ENCODE data around the gene CLIC5.

DNA sequence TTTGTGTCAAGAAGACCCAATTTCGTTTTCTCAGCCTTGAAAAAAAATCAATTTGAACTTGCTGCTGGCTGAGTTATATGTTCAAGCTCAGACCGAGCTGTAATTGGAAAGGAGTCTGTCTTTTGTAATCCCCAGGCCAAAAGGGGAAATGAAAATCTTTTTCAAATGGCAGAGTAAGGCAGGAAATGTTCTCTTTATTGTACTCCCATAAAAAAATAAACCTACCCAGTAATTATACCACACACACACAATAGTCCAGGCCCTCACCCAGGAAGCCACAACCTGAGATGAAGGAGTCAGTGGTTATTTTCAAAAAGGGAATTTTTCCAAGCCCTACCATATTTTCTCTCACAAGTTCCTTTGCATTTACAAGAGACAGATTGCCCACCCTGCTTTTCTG is 45.3 kb downstream of the CLIC5 start:
- TF ChIP-seq, protein P1, sequence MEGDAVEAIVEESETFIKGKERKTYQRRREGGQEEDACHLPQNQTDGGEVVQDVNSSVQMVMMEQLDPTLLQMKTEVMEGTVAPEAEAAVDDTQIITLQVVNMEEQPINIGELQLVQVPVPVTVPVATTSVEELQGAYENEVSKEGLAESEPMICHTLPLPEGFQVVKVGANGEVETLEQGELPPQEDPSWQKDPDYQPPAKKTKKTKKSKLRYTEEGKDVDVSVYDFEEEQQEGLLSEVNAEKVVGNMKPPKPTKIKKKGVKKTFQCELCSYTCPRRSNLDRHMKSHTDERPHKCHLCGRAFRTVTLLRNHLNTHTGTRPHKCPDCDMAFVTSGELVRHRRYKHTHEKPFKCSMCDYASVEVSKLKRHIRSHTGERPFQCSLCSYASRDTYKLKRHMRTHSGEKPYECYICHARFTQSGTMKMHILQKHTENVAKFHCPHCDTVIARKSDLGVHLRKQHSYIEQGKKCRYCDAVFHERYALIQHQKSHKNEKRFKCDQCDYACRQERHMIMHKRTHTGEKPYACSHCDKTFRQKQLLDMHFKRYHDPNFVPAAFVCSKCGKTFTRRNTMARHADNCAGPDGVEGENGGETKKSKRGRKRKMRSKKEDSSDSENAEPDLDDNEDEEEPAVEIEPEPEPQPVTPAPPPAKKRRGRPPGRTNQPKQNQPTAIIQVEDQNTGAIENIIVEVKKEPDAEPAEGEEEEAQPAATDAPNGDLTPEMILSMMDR (IDR thresholded peaks at IDR 0.05 in 4 of 5, conservative IDR thresholded peaks at IDR 0.05 in 1 of 5): no peak
- no peak for TF ChIP-seq POLR2A (IDR thresholded peaks at IDR 0.05)
